H54 (cell line): ENCODE results near the gene NRARP.

Experiments used
- DNase-seq: peaks from one replicate; pipeline ENCODE4 v3.0.0; 2011; ENCODE audit warnings: low spot score, mixed read lengths; ENCODE audit not compliant: insufficient read length
- FAIRE-seq: peaks from 3 replicates; lab custom pipeline; 2011; peaks lifted over from hg19 to GRCh38; lab: Jason Lieb, UNC
- POLR2A ChIP-seq: IDR thresholded peaks from 2 replicates; pipeline ENCODE4 v1.6.1; 2011; ENCODE audit warnings: low read depth, mild to moderate bottlenecking, low read length

NRARP gene

GRCh38 chr9:137273611-137274320 is 28.3 kb downstream of the NRARP start:
- TF ChIP-seq POLR2A = no peak
- FAIRE-seq (no peak), DNase-seq (no peak)

DNA sequence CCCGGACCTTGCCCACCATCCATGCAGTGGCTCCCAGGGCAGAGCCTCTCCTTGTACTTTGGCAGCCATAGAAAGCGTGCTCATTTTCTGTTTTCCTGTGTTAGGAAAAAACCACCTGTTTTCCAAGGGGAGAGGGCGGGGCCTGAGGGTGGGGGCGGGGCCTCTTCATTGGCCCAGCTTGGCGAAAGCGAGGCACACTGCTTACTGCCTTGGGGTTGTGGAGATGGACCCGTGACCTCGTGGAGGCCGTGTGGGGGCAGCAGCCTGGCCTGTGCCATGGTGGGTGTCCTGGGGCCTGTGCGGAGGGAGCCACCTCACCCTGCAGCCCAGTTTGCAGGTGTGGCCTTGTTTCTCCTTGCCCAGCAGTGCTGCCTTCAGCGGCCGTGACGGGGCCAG is 29.0 kb downstream of the NRARP start:
- no peak for FAIRE-seq
- DNase-seq = no peak
- TF ChIP-seq POLR2A = no peak

DNA sequence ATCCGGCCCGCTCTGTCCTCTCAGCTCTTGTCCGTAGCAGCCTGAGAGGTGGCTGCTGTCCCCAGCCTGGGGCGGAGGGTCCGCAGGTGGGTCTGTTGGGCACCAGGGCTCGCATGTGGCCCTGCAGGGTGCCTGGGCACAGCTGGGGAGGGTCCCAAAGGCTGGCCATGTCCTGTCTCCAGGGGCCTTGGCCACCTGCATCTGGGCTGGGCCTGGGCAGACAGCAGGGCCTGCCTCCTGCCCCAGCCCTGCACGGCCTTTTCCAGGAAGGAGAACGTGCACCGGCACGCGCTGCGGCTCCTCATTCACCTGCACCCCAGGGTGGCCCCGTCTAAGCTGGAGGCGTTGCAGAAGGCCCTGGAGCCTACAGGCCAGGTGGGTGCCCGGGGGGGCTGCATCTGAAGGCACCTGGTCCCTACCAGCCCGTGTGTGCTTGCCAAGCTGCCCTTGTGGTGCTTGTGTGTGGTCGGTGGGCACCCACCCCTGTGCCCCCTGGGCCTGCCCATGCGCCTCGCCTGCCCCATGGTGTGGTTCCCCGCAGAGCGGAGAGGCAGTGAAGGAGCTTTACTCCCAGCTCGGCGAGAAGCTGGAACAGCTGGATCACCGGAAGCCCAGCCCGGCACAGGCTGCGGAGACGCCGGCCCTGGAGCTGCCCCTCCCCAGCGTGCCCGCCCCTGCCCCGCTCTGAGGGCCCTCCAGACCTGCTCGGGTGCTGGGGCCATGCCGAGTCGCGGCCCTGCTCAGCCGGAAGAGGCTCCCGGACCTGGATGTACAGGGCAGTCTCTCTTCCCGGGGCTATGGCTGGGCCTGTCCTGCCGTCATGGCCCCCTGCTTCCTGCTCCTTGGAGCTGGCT is 29.6 kb downstream of the NRARP start:
- DNase-seq = no peak
- TF ChIP-seq POLR2A = no peak
- no peak for FAIRE-seq

- FAIRE-seq (no peak), DNase-seq (no peak)
Measured at GRCh38 chr9:137271696-137272076, 30.4 kb downstream of the NRARP start.

DNA sequence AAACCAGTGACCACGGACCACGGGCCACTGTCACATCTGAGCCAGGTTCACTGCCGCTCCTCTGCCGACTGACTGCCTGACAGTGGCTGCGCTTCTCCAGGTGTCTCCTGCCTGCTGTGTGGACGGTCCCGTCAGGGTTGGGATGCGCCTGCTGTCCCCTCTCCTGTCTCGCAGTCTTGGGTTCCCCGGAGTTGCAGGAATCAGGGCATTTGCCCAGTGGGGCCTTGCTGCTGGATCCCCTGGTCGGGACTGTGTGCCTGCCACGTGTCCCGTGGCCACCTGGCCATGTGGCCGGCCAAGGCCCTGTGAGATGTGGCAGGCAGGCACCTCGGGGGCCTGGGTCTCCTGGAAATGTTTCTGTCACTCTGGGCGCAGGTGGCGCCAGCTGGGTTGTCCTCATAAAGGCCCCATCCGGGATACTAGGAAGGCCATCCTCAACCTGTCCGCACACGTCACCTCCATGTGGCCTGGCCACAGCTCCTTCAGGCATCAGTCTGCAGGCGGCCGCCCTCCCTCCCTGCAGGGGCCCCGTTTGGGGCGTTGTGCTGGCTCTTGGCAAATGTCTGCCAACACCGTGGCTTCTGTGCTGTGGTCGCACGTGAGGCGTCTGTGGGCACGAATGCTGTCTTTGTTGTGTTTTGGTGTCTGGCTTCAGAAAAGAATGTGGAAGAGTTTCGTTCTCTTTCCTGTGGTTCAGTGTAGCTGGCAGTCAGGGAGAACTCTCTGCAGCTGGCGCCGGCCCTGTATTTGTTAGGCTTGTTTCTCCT is 31.0 kb downstream of the NRARP start:
- no peak for FAIRE-seq
- no peak for DNase-seq
- TF ChIP-seq POLR2A = no peak

More at GRCh38 chr9:137271696-137272076, 30.4 kb downstream of the NRARP start:
- TF ChIP-seq POLR2A = no peak

DNA sequence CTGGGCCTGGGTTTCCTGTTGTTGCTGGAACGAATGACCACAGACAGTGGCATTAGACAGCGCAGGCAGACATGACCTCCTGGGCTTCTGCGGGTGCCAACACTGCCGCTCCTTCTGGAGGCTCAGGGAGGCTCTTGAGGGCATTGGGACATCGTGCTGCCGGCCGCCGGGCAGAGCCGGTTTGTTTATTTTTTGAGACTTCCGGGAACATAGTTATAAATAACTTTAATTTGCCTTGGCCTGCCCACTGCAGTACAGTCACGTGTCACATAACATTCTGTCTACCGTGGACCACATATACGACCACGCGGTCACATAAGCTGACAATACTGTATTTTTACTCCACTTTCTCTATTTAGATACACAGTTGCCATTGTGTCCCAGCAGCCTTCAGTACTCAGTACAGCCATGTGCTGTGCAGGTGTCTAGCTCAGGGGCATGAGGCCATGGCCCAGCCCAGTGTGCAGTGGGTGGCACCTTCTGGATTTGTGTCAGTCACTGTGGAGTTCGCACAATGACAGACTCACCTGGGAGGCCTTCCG is 32.8 kb downstream of the NRARP start:
- no peak for FAIRE-seq
- DNase-seq = no peak

GRCh38 chr9:137268538-137269201 is 33.4 kb downstream of the NRARP start:
- no peak for DNase-seq
- no peak for FAIRE-seq
- no peak for TF ChIP-seq POLR2A

More for the DNA sequence above, 32.8 kb downstream of the NRARP start:
- TF ChIP-seq POLR2A = no peak

GRCh38 chr9:137267933-137268355 is 34.1 kb downstream of the NRARP start:
- DNase-seq = no peak
- TF ChIP-seq POLR2A = no peak
- FAIRE-seq = no peak

DNA sequence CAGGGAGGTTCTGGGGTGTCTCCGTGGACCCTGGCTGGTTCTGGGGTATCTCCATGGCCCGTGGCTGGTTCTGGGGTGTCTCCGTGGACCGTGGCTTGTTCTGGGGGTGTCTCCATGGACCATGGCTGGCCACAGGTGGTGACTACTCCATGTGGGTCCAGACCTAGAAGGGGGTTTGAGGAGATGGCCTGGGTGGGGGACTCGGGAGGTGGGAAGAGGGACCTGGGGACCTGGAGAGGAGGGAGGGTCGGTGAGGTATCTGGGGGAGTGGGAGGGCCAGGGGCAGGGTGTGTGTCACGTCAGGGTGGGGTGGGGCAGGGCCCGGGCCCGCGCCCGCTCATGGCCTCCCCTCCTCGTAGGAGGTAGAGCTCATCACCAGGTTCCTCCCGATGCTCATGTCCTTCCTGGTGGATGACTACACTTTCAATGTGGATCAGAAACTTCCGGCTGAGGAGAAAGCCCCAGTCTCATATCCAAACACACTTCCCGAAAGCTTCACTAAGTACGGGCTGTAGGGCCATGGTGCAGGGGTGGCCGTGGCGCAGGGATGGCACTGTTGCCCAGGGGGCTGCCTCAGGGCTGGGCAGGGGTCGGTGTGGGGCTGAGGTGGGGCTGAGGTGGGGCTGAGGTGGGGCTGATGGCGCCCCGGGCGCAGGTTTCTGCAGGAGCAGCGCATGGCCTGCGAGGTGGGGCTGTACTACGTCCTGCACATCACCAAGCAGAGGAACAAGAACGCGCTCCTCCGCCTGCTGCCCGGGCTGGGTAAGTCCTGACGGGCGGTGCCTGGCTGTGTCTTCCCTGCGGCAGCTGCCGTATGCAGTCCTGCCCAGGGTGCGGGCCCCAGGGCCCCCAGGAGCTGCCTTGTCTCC is 35.3 kb downstream of the NRARP start:
- DNase-seq (no peak), FAIRE-seq (no peak)
- TF ChIP-seq POLR2A = no peak

DNA sequence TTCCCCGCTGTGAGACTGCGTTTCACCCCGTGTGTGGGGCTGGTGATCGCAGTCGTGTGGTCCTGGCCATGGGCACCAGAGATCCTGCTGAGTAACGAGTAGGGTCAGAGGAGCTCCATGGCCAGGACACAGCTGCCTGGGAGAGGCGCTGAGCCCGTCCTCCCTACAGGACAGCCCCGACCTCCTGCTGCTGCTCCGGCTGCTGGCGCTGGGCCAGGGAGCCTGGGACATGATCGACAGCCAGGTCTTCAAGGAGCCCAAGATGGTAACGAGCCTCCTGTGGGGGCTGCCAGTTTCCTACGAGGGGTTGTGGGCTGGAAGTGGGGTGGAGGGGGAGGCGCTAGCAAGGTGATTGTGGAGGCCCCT is 35.9 kb downstream of the NRARP start:
- no peak for TF ChIP-seq POLR2A
- no peak for FAIRE-seq
- no peak for DNase-seq

DNA sequence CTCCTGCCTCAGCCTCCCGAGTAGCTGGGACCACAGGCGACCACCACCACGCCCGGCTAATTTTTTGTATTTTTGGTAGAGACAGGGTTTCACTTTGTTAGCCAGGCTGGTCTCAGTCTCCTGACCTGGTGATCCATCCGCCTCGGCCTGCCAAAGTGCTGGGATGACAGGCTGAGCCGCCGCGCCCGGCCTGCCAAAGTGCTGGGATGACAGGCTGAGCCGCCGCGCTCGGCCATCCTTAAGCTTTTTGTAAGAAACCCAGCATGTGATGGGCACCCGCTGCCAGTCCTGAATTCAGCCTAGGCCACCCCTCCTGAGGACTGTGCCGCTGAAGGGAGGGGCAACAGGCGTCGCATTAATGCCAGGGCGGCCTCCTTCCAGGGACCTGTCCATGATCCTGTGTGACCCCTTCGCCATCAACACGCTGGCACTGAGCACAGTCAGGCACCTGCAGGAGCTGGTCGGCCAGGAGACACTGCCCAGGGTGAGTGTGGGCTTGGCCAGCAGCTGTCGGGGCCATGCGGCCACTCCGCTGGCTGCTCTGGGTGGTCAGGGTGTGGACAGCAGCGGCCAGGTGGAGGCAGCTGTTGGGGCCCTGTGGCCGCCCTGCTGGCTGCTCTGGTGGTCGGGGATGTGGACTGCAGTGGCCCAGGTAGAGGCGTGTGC is 36.4 kb downstream of the NRARP start:
- no peak for DNase-seq
- no peak for FAIRE-seq
- no peak for TF ChIP-seq POLR2A

- TF ChIP-seq POLR2A = no peak
- DNase-seq = no peak
- FAIRE-seq = no peak
Measured at GRCh38 chr9:137264067-137264466, 38.0 kb downstream of the NRARP start.
